GM21381 (cell line): ENCODE results near the gene FOXP2.
"Not testable (repeated sequence)": the region's sequence is repeated elsewhere in the genome, so short reads cannot be mapped to it uniquely, and the experiment has no call there.

ENCODE experiments used
- ATAC-seq: cut with Tn5 transposase; IDR thresholded peaks from one replicate; pipeline ENCODE4 v1.9.1; 2021; ENCODE audit warnings: mild to moderate bottlenecking, moderate library complexity; ENCODE audit not compliant: unreplicated experiment

Gene FOXP2

GRCh38 chr7:114414156-114415063, at the start of gene FOXP2:
Gene FOXP2, plus strand, starts transcription at chr7:114414815. Its CDS starts 11,697 bp downstream, at chr7:114426512.
- ATAC-seq: no peak

- no peak for ATAC-seq
Measured at GRCh38 chr7:114365791-114366190, 48.8 kb upstream of the FOXP2 start.

GRCh38 chr7:114368492-114368891, 46.1 kb upstream of the FOXP2 start:
- no peak for ATAC-seq

GRCh38 chr7:114369294-114369693, 45.3 kb upstream of the FOXP2 start:
- ATAC-seq: no peak

- ATAC-seq: no peak
Measured at GRCh38 chr7:114372619-114373018, 42.0 kb upstream of the FOXP2 start.

- no peak for ATAC-seq
Measured at GRCh38 chr7:114375907-114376306, 38.7 kb upstream of the FOXP2 start.

- ATAC-seq: not testable (repeated sequence)
Measured at GRCh38 chr7:114383946-114384345, 30.7 kb upstream of the FOXP2 start.

GRCh38 chr7:114384346-114384745, 30.3 kb upstream of the FOXP2 start:
- not testable (repeated sequence) for ATAC-seq

- ATAC-seq: no peak
Measured at GRCh38 chr7:114388021-114388420, 26.6 kb upstream of the FOXP2 start.

- no peak for ATAC-seq
Measured at GRCh38 chr7:114392686-114393085, 21.9 kb upstream of the FOXP2 start.

GRCh38 chr7:114402876-114403635, 11.6 kb upstream of the FOXP2 start:
- no peak for ATAC-seq

- ATAC-seq: peak; percentile 64
Measured at GRCh38 chr7:114405427-114405826, 9.2 kb upstream of the FOXP2 start.

- ATAC-seq: no peak
Measured at GRCh38 chr7:114409750-114410149, 4.9 kb upstream of the FOXP2 start.

GRCh38 chr7:114412548-114412947, 2.1 kb upstream of the FOXP2 start:
- ATAC-seq: no peak

GRCh38 chr7:114413761-114414155, 857 bp upstream of the FOXP2 start:
- ATAC-seq: no peak

- ATAC-seq: no peak
Measured at GRCh38 chr7:114415064-114415989, 712 bp downstream of the FOXP2 start.

GRCh38 chr7:114416129-114416990, 1.7 kb downstream of the FOXP2 start:
- ATAC-seq: no peak

- ATAC-seq: no peak
Measured at GRCh38 chr7:114417290-114417689, 2.7 kb downstream of the FOXP2 start.

GRCh38 chr7:114418117-114418516, 3.5 kb downstream of the FOXP2 start:
- no peak for ATAC-seq
